HG02798 (cell line): Measurements from ENCODE around the gene LRP8.

Source experiments
- ATAC-seq: cut with Tn5 transposase; IDR thresholded peaks from one replicate; pipeline ENCODE4 v1.9.1; 2021; ENCODE audit warnings: mild to moderate bottlenecking; ENCODE audit not compliant: unreplicated experiment, poor library complexity

Gene LRP8

GRCh38 chr1:53271446-53272090 lies 56.3 kb downstream of the LRP8 start:
- no peak for ATAC-seq

DNA sequence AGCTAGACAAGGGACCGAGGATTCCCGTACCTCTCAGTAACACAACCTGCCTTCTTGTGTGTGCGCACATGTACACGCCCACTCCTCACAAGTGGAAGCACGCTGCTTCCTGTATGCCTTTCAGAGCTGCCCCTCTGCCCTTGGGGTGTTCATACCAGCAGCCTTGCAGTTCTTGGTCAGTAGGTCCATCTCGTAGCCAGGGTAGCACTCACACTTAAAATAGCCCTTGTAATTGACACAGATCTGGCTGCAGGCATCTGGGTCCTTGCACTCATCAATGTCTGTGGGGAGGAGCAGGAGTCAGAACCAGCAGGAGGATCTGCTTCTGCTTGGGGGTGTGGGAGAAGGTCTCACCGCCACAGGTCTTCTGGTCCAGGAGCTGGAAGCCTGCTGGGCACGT lies 57.0 kb downstream of the LRP8 start:
- no peak for ATAC-seq

- no peak for ATAC-seq
Observed at GRCh38 chr1:53270107-53270506, 57.8 kb downstream of the LRP8 start.

GRCh38 chr1:53267761-53268160 lies 60.1 kb downstream of the LRP8 start:
- no peak for ATAC-seq

- no peak for ATAC-seq
Observed at GRCh38 chr1:53266038-53266437, 61.8 kb downstream of the LRP8 start.

GRCh38 chr1:53265581-53265980 lies 62.3 kb downstream of the LRP8 start:
- no peak for ATAC-seq

DNA sequence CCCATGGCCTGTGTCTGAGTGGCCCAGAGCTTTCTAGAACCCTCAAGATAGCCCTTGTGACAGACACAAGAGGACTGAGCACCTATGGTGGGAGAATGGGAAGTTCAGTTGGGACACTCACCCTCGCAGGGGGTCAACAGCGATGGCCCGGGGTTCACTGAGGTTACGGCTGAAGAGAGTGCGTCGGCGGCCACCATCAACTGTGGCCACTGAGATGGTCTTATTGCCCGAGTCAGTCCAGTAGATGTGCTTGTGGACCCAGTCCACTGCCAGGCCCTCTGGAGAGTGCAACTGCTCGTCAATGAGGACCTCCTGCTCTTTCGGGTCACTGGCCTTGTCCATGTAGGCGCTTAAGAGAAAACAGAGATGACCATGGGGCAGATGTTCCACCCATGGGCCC lies 63.8 kb downstream of the LRP8 start:
- no peak for ATAC-seq

DNA sequence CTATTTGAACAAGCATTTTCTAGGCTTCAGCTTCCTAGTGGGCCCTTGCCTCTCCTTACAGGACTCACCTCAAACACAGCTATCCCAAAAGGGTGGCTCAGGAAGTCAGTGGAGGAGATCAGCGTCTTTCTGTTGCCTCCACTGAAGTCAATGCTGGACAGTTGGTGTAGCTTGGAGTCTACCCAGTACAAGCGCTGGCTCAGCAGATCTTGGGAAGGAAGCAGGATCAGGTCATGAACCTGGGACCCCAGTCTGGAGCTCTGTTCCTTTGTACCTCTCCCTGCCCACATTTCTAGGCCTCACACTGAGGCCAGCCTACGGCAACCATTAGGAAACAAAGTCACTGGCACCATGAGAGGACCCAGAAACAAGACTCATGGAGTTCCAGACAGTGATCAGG lies 65.9 kb downstream of the LRP8 start:
- no peak for ATAC-seq

- no peak for ATAC-seq
Observed at GRCh38 chr1:53260631-53261247, 67.1 kb downstream of the LRP8 start.

DNA sequence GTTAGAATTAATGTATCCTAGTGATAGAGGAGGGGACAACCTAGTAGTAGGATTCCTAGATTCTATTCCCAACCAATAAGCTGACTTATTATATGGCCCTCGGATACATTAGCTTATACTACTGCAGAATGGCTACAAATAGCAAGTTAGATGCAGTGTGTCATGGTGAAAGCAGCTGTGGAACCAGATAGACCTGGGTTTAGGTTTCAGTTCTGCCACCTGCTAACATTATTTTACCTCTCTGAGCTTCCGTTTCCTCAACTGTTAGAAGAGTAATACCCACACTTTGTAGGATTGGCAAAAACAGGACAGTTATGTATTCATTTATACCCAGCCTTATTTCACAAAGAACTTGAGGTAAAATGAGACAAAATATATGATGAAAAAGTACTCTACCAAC lies 67.9 kb downstream of the LRP8 start:
- peak; percentile 55 for ATAC-seq

- no peak for ATAC-seq
Observed at GRCh38 chr1:53258216-53258615, 69.7 kb downstream of the LRP8 start.

- no peak for ATAC-seq
Observed at GRCh38 chr1:53257454-53258081, 70.3 kb downstream of the LRP8 start.

- ATAC-seq = no peak
Observed at GRCh38 chr1:53256511-53257453, 71.1 kb downstream of the LRP8 start.

GRCh38 chr1:53255031-53255430 lies 72.8 kb downstream of the LRP8 start:
- no peak for ATAC-seq

GRCh38 chr1:53254011-53254640 lies 73.7 kb downstream of the LRP8 start:
- ATAC-seq = no peak

- no peak for ATAC-seq
Observed at GRCh38 chr1:53250325-53250724, 77.5 kb downstream of the LRP8 start.

DNA sequence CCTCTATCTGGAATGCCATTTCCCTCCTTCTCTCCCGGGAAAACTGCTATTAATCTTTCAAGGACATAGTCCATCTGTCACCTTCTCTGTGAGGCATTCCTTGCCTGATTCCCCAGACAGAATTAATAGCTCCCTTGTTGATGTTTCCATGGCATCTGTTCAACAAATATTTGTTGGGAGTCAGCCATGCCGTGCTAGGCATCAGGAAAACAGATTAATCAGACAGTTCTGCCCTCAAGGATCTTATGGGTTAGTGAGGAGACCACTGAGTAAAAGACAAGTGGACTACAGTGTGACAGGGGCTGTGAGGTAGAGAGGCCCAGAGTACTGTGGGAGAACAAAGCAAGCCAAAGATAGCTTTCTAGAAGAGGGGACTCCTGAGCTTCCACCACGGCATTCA lies 78.2 kb downstream of the LRP8 start:
- ATAC-seq = no peak

- ATAC-seq = no peak
Observed at GRCh38 chr1:53246261-53247134, 81.4 kb downstream of the LRP8 start.

GRCh38 chr1:53244141-53244540 lies 83.7 kb downstream of the LRP8 start:
- no peak for ATAC-seq
